GM19025 (cell line): ENCODE measurements around the gene ISG20.

Experiments used
- ATAC-seq: cut with Tn5 transposase; IDR thresholded peaks from one replicate; pipeline ENCODE4 v1.9.1; 2021; ENCODE audit warnings: mild to moderate bottlenecking, low read depth, moderate library complexity; ENCODE audit not compliant: unreplicated experiment

ISG20 gene

DNA sequence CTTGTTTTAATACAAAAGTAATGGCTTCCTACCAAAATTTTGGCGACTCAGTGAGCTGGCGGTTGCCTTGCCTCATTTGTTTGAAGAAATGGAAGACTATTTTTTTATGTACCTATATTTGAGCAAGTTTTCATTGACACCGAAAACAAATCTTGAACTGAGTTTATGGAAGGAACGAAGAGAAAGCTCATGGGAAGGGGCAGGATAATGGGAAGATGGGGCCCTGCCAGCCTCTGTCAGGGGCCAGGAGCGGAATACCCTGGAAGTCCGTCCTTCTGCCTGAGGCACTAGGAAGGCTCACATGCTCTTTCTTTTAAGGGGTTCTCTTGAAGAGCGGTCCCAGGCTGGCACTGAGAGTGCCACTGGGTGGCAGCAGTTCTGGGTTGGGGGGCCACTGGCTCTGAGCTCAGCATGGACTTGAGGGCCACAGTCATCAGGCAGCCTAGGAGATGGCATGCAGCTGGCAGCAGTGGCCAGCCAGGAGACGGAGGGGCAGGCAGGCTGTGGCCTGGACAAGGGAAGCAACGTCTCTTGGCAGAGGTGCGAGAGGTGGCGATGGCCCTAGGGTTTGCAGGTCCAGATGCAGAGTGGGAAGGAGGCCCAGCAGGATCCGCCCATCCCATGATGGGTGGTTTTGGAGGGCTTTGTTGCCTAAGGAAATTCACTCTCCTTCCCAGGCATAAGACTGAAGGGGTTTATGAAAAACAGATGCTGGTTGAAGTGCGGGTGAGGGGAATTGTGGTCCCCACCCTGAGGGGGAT lies 41.6 kb downstream of the ISG20 start:
- ATAC-seq = no peak

DNA sequence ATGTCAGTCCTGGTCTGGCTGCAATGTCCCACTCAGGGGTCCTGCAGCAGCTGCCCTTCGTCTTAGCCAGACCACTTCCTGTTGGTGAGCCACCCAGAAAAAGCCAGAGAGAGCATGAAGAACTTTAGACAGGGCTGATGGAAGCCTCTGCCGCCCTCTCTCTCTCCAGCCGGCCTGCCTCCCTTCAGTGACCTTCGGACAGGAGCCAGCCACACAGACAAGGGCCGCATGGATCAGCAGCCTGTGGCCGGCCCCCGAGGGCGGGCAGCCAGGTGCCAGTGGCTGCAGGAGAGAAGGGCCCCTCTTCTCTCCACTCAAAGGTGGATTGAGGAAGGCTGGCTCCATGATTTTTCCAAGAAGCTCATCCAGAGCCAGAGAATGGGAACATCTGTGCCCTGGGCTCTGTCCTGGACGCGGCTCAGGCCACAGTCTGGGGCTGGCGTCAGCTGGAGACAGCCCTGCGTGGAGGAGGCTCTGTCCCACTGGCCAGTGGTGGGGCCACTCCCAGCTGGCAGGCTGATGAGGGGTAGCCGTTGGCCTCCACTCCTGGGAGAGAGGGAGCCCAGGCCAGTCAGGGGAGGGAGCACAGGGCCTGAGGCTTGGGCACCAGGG lies 42.9 kb downstream of the ISG20 start:
- ATAC-seq = no peak

DNA sequence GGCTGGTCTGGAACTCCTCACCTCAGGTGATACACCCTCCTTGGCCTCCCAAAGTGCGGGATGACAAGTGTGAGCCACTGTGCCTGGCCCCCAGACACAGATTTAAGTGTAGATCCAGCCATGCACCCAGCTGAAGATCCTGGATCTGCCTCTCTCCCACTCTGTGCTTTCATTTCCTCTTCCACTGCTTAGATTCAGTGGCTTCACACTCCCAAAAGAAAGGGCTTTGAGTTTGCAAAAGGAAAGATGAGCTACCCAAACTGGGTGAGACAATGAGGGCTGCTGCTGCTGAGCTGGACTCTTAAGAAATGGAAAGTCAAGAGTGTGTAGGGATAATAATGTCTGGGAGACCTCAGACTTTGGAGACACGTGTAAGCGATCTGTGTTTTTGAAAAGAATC lies 45.5 kb downstream of the ISG20 start:
- ATAC-seq = no peak

DNA sequence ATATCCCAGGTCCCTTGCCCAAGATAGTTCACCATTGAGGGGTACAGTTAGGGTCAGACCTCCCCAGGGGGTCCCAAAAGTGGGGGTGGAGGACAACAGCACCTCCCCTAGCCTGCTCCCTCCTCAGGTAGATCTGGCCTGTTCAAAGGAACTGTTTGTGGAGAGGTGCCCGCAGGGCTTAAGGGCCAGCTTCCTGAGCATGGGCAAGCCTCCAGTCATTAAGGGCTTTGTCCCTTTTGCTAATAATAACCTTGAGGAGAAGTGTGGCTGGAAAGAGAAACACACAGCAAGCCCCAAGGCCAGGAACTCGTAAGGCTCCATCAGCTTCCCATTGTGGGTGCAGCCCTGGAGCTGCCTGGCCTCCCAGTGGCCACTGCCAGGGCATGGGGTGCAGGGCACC lies 47.4 kb downstream of the ISG20 start:
- no peak for ATAC-seq

DNA sequence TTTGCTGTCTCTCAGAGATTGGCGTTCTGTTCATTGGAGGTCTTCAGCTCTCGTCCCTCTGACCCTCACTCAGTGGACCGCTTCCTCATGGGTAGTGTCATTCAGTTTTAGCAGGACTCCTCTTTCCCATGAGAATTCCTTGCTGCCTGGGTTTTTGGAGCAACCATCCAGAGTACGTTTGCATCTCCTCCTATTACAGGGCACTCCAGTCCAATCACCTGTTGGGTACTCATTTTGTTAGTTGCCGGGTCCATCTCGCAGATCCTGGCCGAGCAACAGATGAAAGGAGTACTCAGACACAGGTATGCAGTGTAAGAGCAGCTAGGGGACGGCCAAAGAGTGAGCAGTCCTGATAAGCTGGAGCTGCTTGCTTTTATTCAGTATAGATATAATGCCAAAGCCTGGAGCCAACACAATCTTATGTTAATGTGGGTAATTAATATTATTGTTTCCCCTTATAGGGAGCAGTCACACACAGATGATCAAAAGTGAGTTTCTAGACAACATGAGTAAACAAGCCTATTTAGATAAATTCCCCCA lies 49.6 kb downstream of the ISG20 start:
- ATAC-seq = no peak

DNA sequence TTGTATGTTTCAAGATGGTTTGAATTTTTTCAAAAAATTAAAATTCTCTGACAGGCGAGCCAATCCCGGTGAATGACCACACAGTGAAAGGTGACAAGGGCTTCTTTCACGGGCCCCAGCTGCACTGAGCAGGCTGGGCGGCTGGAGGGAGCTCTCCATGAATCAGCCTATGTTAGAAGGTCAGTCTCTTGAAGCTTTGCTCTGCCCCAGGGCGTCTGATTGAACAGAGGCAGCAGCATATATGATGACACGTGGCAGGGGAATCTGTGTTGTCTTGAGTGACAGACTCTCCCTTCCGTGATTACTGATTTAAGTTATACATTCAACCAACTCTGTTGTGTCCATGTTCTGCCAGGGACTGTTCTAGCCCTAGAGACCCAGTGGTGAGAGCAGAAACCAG lies 51.5 kb downstream of the ISG20 start:
- no peak for ATAC-seq

DNA sequence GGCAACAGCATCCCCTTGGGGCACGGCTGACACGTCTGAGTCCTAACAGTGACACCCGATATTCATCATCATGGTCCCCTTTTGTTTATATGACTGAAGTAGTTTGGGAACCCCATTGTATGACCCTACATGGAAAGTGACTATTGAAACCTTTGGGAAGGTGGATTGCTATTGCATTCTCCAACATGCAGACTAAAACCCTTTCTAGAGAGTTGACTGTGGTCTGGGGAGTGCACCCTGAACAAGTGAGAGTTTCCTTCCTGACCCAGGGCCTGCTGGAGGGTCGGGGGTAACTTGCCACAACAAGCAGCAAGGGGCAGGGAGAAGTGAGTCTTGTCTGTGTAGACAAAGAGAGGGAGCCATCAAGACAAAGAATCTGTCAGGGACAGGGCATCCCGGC lies 54.4 kb downstream of the ISG20 start:
- no peak for ATAC-seq

DNA sequence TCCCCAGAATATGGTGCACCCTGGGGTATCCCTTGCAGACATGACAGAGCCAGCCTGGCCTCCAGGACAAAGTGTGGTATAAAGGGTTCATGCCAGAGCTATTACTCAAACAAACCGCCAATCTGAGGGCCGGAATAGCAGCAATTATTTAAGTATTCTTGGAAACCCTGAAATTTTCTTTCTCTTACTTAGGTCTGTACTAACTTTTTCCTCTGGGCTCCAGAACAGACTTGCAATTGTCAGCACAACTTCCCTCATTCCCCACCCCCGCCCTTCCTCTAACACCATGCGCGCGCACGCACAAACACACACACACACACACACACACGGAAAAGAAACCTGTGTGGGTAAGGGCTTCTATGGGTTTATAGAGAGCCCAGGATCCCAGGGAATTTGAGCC lies 56.3 kb downstream of the ISG20 start:
- ATAC-seq = no peak

DNA sequence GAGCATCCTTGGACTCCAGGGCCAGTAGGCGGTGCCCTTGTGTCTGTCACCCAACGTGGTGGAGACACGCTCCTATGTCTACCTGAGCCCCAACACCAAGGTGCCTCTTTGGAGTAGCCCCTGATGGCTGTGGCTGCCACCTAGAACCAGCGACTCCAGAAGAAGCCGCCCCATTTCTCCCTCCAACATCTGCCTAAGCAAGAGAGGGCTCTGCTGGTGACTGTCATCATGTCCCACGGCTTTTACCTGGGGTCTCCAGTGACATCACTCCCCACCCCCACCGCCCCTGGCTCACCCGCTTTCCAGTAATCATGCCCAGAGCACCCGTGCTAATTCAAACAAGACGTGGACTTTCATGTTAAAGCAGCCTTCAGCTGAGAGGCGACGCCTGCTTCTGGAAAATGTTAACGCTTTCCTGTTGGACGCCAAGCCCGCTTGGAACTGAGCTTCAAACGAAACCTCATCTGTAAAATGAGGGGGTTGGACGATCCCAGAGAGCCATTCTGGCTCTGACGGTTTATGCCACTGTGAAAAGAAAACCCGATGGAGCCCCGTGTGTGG lies 57.0 kb downstream of the ISG20 start:
- no peak for ATAC-seq

DNA sequence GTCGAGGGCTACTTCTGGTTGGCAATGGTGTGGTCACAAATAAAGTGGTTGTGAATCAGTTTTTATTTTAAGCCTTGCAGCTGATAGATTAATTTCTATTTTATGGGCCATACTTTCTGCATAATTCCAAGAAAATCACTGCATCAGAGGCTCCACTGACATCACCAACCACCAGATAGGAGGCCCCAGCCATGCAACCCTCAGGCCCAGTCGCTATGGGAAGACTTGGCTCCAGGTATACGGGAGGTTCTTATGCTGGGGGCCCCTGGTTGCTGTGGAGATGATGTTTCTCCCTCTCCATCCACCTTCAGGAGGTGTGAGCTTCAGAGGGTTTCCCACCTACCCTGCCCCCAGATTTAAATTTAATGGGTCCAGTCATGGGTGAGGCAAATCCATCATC lies 57.4 kb downstream of the ISG20 start:
- no peak for ATAC-seq

DNA sequence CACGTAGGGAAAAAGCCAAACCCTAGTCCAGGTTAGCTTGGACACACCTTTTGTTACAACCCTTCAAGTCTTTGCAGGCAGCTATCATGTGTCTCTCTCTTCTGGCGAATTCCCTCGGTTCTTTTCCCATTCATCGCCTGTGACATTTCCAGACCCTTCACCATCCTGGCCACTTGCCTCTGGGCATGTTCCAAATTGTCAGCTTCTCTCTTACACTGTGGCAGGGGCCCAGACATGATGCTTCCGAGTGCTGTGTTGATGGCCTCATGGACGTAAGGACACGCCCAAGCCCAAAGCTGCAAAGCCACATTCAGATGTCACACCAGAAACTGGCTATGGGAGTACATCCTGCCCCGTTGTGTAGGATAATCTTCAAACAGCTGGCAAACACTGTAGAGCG lies 58.5 kb downstream of the ISG20 start:
- ATAC-seq = no peak

DNA sequence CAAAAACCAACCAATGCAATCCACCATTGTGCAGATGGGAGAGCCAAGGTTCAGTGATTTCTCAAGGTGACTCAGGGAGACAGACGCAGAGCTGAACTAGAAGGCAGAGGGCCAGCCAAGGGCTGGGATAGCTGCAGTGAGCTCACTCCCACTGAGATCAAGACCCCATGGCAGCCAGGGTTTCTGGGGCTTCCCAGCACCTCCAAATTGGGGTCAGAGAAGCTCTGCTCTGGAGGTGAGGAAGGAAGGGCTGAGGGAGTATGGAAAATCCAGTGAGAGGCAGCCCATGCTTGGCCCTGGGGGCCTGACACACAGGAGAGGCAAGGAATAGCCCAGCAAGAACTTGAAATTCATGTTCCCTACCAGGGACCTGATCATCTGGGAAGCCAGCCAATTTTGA lies 61.0 kb downstream of the ISG20 start:
- no peak for ATAC-seq

DNA sequence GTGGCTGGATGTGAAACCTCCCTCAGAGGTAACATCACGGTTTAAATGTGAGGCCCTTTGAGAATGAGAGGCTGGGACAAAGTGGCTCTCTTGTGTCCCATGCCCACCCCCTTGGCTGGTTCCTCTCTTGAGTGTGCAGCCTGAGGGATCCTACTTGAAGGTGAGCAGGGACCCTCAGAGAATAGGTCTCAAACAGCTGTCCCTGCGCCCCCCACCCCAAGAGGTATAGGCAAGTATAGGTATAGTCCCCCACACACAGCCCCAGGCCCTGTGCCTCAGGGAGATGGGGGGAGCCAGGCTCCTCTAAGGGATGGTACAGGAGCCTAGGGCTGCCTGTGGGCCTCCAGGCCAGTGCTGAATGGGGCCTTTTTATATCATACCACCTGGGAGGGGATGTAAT lies 61.9 kb downstream of the ISG20 start:
- ATAC-seq = no peak

DNA sequence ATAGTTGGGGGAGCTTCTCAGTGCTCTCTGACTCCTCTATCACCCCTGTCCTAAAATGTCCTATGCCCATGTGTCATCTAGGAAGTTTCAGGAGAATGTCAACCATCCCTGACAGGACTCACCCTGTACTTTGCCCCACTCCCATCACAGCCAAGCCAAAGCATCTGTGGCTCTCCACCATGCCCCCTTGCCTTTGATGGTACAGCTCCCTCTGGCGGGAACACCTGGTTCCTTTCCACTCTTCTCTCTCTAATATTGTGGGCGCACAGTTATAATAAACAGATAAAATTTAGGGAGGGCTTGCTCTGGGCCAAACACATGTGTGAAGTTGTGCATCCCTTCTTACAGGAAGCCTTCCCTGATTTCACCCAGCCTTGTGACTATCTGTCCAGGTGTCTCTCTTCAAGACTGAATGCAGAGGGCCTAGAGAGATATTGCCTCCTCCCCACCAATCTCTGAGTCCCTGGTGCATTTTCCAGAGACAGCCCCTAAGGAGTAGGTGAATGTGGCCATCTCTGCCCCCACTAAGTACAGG lies 62.8 kb downstream of the ISG20 start:
- ATAC-seq = no peak

DNA sequence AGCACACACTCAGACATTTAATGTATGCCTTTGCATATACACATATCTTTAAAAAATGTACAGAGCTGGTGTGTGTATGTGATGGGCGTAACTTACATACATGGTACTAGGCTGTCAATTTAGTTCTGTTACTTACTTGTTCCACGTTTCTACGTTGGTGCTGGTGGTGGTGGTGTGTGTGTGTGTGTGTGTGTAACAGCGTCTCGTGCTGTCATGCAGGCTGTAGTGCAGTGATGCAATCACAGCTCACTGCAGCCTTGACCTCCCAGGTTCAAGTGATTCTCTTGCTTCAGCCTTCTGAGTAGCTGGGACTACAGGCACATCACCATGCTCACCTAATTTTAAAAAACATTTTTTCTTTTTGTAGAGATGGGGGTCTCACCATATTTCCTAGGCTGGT lies 64.2 kb downstream of the ISG20 start:
- no peak for ATAC-seq

DNA sequence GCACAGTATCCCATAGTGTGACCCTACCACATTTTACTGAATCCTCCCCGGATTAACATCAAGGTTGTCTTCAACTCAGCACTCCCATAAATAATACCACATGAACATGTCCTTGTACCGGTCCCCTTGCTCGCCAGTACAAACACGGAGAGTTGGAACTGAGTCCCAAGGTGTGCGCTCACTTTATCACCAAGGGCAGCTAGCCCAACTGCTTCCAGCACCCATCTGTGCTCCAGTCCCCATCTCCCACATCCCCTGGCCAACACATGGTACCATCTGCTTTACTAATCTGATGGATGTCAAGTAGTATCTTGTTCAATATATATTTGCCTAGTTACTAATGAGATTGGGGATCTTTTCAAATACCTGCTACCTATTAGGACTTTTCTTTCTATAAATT lies 64.7 kb downstream of the ISG20 start:
- ATAC-seq = no peak

DNA sequence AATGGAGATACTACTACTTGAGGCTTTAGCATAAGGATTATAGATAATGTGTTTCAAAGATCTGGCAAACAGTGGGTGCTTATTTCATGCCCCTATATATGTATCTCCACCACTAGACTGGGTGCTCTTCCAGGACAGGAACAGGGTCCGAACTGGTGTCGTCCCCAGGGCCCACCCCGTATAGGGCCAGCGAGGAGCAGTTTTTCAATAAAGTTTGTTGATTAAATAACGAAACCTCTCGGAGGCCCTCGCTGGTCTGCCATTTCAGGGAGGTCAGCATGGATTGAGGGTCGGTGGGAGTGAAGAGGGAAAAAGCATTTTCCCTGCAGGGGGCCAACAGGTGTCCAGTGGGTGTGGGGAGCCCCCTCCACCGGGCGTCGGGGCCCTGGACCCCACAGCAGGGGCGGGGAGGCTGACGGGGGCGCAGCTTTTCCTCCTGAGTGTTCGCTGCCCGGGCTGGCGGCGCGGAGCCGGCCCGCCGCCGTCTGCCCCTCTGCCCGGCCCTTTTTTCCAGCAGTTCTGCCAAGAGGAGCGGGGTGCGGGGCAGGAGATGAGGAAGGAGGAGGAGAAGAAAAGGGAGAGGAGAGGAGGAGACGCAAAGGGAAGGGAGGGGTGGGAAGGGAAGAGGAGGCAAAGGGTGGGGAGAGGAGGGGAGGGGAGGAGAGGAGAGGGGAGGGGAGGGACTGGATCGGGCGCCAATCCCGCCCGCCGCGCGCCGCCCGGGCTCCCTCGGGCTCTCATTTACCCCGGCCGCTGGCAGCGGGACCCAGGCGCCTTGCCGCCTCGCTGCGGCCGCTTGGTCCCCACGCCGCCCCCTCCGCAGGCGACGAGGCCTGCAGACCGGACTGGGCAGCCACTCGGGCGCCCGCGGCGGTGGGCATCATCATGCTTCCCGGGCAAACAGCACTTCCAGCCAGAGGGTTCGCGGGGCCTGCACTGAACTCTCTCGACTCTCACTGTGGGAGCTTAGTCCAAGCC lies 66.3 kb downstream of the ISG20 start:
- ATAC-seq = no peak

DNA sequence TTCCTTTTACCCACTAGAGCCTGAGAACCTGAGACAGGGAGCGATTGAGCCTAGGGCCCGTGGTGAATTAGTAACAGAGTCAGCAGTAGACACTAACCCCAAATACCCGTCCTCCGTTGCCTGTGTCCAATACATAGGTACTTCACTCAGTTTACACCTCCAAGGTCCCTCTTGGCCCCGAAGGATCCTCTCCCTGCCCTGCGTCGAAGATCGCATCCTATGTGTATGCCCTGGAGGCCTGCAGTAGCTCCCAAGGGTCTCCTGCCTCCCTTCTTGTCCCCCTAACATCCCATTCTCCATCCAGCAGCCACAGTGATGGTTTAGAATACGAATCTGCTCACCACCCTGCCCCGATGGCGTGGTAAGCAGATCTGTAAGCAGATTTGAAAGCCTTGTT lies 67.0 kb downstream of the ISG20 start:
- ATAC-seq = no peak
